T-helper 2 cell treated with Interferon-gamma antibody and Interleukin-4, amounts not matched to agents 5 μg/mL and 100 μg/mL, for 36 hours (primary cell): ENCODE data around the gene POU6F2.
A peak's percentile ranks its signal among the peaks of the same experiment; 100 is the strongest.

ENCODE experiments used
- DNase-seq: peaks from one replicate; pipeline ENCODE4 v3.0.0; 2021; ENCODE audit warnings: low spot score
- H3K27ac Mint-ChIP-seq: one replicate; pipeline ENCODE4 v1.8.0; 2021; ENCODE audit warnings: mild to moderate bottlenecking, mixed read lengths
- H3K27me3 Mint-ChIP-seq: one replicate; pipeline ENCODE4 v1.8.0; 2021; ENCODE audit warnings: low read depth, mixed read lengths
- H3K36me3 Mint-ChIP-seq: one replicate; pipeline ENCODE4 v1.8.0; 2021; ENCODE audit warnings: low read depth, mixed read lengths
- H3K4me1 Mint-ChIP-seq: one replicate; pipeline ENCODE4 v1.8.0; 2021; ENCODE audit warnings: low read depth, mixed read lengths
- H3K4me3 Mint-ChIP-seq: one replicate; pipeline ENCODE4 v1.8.0; 2022; ENCODE audit warnings: mild to moderate bottlenecking, moderate library complexity, mixed read lengths
- H3K9me3 Mint-ChIP-seq: one replicate; pipeline ENCODE4 v1.8.0; 2021; ENCODE audit warnings: mixed read lengths

POU6F2 gene

DNA sequence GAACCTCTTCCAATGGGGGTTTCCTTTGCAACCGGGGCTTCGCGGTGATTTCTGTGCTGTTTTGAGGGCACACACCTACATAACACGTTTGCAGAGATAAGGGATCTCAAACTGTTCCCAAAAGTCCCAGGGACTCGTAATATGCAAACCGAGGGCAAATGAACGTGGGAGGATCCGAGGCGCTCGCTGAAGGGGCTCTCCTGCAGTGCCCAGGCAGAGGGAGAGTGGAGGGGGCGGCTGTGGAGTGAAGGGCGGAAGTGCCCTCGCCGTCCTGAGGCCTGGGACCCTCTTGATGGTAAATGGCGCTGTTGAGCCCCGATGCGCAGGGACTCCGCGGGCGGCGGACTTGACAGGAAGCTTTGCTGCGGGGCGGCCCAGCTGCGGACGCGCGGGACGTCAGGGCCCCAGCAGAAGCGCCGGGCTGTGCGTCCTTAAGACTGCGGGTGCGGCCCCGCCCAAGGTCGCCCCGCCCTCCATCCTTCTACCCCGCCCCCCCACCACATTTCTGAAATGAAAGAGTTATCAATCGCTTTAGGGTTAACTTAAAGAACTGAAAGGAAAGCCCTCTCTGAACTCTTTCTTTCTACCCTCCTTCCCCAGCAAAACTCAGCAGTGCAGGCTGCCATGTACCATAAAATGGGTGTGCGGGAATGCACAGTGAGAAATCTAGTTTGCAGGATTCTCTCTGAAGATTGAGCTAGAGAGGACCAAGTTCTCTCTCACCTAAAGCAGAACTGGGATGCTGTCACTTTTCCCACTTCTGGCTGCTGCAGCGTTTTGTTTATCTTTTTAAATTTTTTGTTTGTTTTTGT, 436.7 kb downstream of the POU6F2 start:
- Mint-ChIP-seq H3K36me3 (no peaks in the 10 kb centered on the region), H3K27ac (no peak overlapping the region), H3K4me3 (peak overlapping the region; percentile 69), H3K4me1 (peaks cover 4% of the 10 kb centered on the region), H3K27me3 (peaks cover 48% of the 10 kb centered on the region), H3K9me3 (no peaks in the 10 kb centered on the region)
- peak; percentile 59 for DNase-seq

DNA sequence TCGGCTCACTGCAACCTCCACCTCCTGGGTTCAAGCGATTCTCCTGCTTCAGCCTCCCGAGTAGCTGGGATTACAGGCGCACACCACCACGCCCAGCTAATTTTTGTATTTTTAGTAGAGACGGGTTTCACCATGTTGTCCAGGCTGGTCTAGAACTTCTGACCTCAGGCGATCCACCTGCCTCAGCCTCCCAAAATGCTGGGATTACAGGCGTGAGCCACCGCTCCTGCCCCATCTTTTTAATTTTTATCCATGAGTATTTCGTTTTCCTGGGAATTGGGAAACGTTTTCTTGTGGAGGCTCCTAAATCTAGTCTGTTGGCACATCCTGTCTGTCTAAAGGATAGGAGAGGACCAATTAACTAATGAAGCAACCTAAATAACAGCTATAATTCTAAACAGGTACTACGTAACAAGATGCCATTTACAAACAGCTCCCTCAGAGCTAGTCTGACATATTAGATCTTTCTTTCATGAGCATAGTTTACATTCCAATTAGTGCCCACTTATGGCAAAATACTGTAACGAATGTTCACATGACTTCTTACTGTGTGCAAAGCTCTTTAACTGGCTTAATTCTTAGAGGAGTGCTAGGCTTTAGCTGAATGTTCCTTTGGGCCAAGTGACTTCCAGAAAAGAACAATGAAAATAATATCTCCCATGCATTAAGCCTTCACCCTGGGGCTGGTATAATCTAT, 437.5 kb downstream of the POU6F2 start:
- Mint-ChIP-seq H3K27me3 (peaks cover 47% of the 10 kb centered on the region), H3K4me1 (peaks cover 4% of the 10 kb centered on the region), H3K27ac (no peak overlapping the region), H3K4me3 (peak overlapping the region; percentile 69), H3K36me3 (no peaks in the 10 kb centered on the region), H3K9me3 (no peaks in the 10 kb centered on the region)
- DNase-seq, result no peak

DNA sequence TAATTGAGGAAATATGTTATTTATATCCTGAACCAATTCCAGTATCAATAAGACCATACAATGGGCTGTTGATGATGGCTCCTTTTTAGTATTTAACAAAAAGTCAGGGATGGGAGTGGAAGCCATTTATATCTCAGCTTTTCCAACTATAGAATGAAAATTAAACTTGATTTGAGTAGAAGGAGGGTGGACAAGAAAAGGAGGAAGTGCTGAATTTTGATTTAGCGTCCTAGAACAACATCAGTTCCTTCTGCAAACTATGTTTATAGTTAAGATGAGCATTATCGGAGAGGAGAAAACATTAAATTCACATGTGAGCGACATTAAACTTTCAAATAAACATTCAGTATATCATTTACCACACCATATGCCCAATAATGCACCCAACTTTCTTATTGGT, 439.2 kb downstream of the POU6F2 start:
- Mint-ChIP-seq H3K27ac (no peak overlapping the region), H3K4me3 (no peak overlapping the region), H3K4me1 (peaks cover 4% of the 10 kb centered on the region), H3K27me3 (peaks cover 37% of the 10 kb centered on the region), H3K36me3 (no peaks in the 10 kb centered on the region), H3K9me3 (no peaks in the 10 kb centered on the region)
- no peak for DNase-seq

DNA sequence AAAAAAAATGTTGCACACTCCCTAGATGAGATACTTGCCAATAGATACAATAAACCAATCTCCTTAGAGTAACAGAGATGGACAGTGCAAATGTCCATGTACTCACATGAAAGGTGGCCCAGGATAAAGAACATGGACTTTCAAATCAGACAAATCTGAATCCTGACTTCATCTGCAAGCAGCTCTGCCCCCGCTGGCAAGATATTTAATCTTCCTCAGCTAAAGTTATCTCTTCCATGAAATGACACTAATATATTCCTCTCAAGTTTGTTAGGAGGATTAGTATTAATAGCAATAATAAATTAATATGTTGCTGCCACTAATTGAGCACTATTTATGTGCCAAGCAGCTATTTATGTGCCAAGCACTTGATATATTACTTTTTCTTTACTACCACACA, 439.9 kb downstream of the POU6F2 start:
- Mint-ChIP-seq H3K4me1 (peaks cover 4% of the 10 kb centered on the region), H3K9me3 (no peaks in the 10 kb centered on the region), H3K4me3 (no peak overlapping the region), H3K36me3 (no peaks in the 10 kb centered on the region), H3K27me3 (peaks cover 37% of the 10 kb centered on the region), H3K27ac (no peak overlapping the region)
- no peak for DNase-seq

DNA sequence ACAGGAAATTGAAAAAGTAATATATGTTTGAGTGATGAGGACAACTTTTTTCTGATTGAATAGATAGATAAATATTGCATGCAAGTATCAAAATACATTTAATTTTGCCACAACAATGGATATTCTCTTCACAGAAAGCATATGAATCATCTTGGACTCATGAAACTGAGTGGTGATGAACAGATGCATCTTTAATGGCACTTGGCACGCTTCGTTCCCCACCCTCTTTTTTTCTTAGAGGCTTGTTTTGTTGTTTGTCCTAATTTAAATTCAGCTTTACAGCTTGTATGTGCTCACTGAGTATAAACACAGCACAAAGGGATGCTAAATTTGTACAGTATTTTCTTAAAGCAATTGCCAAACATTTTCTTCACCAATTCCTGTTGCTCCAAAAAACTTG, 443.5 kb downstream of the POU6F2 start:
- no peaks in the 10 kb centered on the region for H3K36me3 Mint-ChIP-seq
- no peaks in the 10 kb centered on the region for H3K4me1 Mint-ChIP-seq
- no peak overlapping the region for H3K27ac Mint-ChIP-seq
- no peaks in the 10 kb centered on the region for H3K9me3 Mint-ChIP-seq
- H3K4me3 Mint-ChIP-seq, result no peak overlapping the region
- no peak for DNase-seq
- peaks cover 19% of the 10 kb centered on the region for H3K27me3 Mint-ChIP-seq

DNA sequence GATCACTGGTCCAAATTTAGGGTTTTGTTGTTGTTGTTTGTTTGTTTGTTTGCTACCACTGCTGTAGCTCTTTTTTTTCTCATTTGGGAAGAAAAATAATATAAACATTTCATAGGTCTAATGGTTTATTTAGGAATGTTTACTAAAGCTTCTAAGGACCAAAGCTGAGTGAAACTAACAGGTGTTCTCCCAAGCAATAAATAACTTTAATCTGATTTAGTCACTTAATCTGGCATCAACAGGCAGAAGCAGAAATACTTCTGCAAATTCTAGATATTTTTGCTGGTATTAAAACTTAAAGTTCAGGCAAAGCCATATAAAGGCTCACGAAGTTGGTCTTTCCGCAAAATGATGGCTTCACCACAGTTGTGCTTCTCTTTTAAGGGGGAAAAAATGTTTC, 444.0 kb downstream of the POU6F2 start:
- Mint-ChIP-seq H3K27me3 (peaks cover 16% of the 10 kb centered on the region), H3K36me3 (no peaks in the 10 kb centered on the region), H3K27ac (no peak overlapping the region), H3K4me3 (no peak overlapping the region), H3K9me3 (no peaks in the 10 kb centered on the region), H3K4me1 (no peaks in the 10 kb centered on the region)
- DNase-seq, result no peak

DNA sequence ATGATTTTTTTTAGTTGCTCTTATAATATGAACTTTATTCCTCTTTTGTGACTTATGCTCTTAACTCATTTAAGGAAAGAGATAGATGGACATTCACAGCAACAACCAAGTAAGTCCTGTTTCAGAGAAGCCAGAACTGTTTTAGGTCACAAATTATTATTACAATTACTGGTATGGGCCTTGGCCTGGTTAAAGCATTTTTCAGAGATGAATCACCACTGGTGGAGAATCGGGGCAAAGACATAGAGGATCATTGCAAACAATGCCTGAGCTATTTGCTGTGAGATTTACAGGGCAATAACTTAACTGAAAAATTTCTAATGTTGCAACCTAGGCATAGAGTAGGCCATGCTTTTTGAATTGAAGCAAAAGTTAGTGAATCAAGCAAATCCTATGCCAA, 450.5 kb downstream of the POU6F2 start:
- Mint-ChIP-seq H3K27ac (no peak overlapping the region), H3K4me1 (no peaks in the 10 kb centered on the region), H3K36me3 (no peaks in the 10 kb centered on the region), H3K9me3 (no peaks in the 10 kb centered on the region), H3K27me3 (peaks cover under 1% of the 10 kb centered on the region), H3K4me3 (no peak overlapping the region)
- DNase-seq, result no peak

DNA sequence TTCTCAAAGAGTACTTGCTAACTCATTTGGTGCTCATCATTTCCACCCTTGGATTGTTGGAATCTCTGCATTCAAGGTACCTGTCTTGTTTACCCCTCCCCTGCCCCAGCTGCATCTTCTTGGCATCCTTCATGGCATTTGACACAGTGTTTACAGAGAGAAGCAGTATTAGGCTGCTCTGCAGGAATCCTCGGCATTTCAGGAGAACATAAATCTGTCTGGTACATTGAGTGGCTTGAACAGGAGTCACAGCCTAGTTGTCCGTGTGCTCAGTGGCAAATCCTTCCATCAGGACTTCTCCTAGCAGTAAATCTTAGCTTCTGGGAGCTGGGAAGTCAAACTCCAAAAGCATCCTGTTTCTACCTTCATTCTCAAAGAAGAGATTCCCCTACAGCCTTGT, 451.7 kb downstream of the POU6F2 start:
- H3K4me1 Mint-ChIP-seq, result no peaks in the 10 kb centered on the region
- no peaks in the 10 kb centered on the region for H3K27me3 Mint-ChIP-seq
- no peaks in the 10 kb centered on the region for H3K36me3 Mint-ChIP-seq
- H3K9me3 Mint-ChIP-seq, result no peaks in the 10 kb centered on the region
- no peak for DNase-seq
- no peak overlapping the region for H3K4me3 Mint-ChIP-seq
- H3K27ac Mint-ChIP-seq, result no peak overlapping the region

DNA sequence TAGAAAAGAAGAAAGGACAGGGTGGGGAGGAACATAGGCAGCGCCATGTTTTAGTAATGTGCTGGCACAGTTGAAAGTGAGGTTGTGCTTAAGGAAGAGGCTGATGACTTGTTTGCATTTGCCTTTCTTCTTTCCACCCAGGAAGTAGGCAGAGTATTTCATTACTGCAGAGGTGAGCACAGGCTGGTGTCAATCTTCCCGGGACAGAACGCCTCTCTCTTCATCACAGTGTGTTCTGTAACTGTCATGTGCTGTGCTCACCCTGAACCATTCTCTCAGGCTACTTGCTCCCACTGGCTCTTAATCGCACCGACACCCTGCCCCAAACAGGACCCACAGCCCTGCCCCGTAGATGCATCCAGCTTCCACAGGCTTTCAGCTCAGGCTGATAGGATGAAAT, 452.7 kb downstream of the POU6F2 start:
- DNase-seq, result no peak
- Mint-ChIP-seq H3K27ac (no peak overlapping the region), H3K4me1 (no peaks in the 10 kb centered on the region), H3K27me3 (no peaks in the 10 kb centered on the region), H3K9me3 (no peaks in the 10 kb centered on the region), H3K36me3 (no peaks in the 10 kb centered on the region), H3K4me3 (no peak overlapping the region)

DNA sequence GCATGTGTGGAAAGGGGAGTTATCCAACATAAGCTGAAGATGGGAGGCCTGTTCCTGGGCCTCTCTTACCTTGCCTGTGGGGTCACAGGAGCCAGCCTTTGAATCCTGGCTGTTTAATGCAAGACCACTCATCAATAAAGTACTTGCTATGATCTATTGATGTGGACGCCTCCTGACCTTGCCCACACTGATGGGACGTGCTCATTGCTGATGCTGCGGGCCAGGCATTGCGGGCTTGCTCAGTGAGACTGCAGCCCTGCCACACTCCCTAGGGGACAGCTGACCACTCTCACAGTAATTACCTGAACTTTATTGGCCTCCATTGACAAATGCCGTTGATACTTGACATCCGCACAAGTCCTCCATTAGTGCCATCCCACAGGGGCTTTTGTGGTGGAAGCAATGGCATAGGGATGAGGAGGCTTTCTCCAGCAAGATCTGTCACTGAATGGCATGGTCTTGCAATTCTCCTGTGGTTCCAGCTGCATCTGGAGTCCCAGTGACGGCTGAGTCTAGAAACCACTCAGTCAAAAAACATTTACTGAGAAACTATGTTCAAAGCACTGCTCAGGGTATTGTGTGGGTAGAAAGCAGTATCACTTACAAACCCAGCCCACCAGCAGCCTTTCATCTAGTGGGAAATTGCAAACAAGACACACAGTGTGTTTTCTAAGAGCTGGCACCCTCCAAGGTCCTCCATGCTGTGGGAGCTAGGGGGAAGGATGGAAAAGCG, 453.4 kb downstream of the POU6F2 start:
- H3K4me1 Mint-ChIP-seq, result no peaks in the 10 kb centered on the region
- no peak overlapping the region for H3K4me3 Mint-ChIP-seq
- no peaks in the 10 kb centered on the region for H3K36me3 Mint-ChIP-seq
- H3K27ac Mint-ChIP-seq, result no peak overlapping the region
- H3K27me3 Mint-ChIP-seq, result no peaks in the 10 kb centered on the region
- DNase-seq, result no peak
- H3K9me3 Mint-ChIP-seq, result no peaks in the 10 kb centered on the region

DNA sequence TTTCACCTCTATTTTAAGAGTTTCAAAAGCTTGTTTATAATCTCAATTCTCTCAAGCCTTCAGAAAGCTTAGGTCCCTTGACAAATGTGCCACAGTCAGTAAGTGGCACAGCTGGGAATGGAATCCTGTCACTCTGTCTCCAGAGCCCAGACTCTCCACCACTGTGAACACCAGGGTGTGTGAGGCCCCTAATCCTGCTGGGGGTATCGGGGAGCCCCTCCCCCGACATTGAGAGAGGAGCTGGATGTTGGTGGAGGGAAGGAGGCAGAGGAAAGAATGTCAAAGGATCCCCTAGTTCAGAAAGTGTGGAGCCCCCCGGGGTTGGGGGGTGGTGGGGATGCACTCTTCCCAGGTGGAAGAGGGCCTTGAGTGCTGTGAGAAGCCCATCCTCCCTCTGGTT, 454.7 kb downstream of the POU6F2 start:
- Mint-ChIP-seq H3K4me1 (no peaks in the 10 kb centered on the region), H3K27me3 (peaks cover 4% of the 10 kb centered on the region), H3K4me3 (no peak overlapping the region), H3K36me3 (no peaks in the 10 kb centered on the region), H3K27ac (no peak overlapping the region), H3K9me3 (no peaks in the 10 kb centered on the region)
- no peak for DNase-seq

DNA sequence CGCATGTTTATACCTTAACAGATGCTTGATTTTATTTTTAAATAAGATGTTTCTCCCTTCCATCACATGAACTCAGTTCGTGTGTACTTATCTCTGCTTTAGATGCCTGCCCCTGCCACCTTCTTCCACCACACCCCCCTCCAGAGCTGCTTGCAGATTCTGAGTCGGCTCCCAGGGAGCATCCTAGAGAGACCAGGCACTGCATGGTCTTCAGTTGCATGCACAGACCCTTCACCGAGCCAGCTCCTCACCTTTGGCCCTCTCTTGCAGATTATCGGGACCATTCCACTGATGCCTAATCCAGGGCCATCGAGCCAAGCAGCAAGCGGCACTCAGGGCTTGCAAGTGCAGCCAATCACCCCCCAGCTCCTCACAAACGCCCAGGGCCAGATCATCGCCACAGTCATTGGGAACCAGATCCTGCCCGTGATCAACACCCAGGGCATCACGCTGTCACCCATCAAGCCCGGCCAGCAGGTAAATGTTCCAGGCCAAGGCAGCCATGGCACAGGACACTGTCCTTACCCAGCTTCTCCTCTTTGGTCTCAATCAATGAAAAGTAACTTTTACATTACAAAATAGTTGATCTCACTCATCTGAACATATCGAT, 455.2 kb downstream of the POU6F2 start:
- Mint-ChIP-seq H3K4me3 (no peak overlapping the region), H3K27ac (no peak overlapping the region), H3K36me3 (no peaks in the 10 kb centered on the region), H3K4me1 (no peaks in the 10 kb centered on the region), H3K9me3 (no peaks in the 10 kb centered on the region), H3K27me3 (peaks cover 7% of the 10 kb centered on the region)
- DNase-seq, result no peak

DNA sequence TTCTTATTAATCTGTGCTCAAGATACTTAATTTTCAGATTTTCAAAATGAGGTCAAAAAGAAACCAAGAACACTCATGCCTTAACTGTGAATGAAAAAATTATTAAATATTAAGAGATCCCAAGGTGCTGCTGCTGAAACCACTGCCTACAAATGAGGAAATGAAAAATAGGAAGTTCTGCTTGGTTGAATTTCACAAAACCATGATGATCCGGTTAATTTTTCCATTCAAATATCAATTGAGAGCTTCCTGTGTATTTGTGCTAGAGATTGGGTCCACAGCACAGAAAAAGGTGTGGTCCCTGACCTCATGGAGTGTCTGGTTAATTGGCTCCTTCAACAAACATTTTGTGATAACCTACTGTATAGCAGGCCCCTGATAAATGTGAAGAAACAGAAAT, 455.8 kb downstream of the POU6F2 start:
- Mint-ChIP-seq H3K4me1 (no peaks in the 10 kb centered on the region), H3K27me3 (peaks cover 7% of the 10 kb centered on the region), H3K9me3 (no peaks in the 10 kb centered on the region), H3K4me3 (no peak overlapping the region), H3K27ac (no peak overlapping the region), H3K36me3 (no peaks in the 10 kb centered on the region)
- DNase-seq, result no peak

DNA sequence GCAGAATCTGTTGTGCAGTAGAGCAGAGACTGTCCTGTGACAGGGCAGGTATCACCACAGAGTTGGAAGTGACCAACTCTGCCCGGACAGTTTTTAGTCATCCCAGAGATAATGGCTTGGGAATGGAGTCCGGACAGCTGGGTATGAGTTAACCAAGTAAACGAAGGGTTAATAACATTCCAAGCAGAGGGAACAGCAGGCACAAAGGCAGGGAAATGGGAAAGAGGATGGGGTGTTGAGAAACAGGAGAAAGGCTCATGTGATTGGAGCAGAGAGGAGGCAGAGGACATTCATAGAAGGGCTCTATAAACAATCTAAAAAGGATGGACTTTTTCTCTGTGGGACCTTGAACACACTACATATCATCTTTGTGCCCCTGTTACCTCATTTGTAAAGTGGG, 456.3 kb downstream of the POU6F2 start:
- Mint-ChIP-seq H3K4me1 (no peaks in the 10 kb centered on the region), H3K27me3 (peaks cover 7% of the 10 kb centered on the region), H3K9me3 (no peaks in the 10 kb centered on the region), H3K4me3 (no peak overlapping the region), H3K27ac (no peak overlapping the region), H3K36me3 (no peaks in the 10 kb centered on the region)
- DNase-seq, result no peak
